AG08395 (cell line): Measurements from ENCODE around the gene ITPR2.

Experiments
- DNase-seq: peaks from one replicate; pipeline ENCODE4 v3.0.0; 2012; ENCODE audit warnings: mixed read lengths, low spot score

Gene ITPR2

DNA sequence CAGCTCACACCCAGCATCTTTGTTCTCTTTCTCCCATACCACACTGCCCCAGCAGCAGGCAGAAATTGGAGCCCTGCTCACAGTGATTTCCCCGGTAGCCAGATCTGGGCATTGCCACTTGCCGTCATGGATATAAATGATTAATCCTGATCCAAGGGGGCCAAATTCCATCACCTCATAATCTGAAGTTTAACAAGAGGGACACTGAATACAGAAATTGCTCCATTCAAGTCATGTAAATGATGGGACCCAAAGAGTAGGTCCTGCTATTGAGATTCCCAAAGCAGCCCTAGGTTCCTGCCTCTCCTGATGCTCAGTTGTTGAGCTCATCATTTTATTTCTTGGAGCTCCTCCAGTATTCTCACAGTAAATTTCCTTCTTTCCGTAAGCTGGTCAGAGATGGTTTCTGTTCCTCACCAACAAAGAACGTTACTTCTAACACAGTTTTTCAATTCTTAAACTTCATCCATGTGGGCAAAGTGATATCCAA is 11.7 kb downstream of the ITPR2 start:
- peak; percentile 4 for DNase-seq

DNA sequence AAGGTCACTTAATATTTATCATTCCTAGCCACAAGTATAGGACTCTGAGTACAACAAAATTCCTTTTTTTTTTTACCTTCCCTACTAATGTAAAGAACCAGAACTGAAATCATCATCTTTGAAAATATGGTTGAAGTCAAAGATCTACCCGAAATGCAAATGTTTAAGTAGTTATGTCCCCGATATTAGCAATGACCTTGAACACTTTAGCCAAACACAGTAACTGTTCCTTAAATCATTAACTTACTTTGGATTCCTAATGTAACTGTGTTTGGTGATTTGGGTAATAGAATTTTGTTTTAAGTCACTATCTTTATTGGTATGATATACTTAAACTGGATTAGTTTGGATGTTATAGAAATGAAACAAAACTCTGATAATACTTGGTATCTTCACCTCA is 14.4 kb downstream of the ITPR2 start:
- no peak for DNase-seq

DNA sequence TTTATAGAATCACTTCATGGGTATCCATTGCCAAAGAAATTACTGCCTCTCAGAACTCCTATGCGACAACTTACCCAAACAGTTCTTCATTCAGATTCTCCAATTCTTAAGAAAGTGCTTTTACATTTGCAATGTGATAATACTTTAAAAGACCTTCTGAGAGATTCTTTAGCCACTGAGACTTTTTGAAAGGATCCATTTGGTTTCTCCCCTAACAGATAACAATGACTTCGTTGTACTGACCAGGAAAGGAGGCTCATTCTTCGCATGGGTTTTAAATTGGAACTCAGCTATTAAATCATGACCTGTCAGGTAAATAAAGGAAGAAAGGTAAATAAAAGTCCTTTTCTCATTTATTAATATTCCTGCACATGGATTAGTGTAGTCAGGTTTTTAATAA is 14.8 kb downstream of the ITPR2 start:
- no peak for DNase-seq

DNA sequence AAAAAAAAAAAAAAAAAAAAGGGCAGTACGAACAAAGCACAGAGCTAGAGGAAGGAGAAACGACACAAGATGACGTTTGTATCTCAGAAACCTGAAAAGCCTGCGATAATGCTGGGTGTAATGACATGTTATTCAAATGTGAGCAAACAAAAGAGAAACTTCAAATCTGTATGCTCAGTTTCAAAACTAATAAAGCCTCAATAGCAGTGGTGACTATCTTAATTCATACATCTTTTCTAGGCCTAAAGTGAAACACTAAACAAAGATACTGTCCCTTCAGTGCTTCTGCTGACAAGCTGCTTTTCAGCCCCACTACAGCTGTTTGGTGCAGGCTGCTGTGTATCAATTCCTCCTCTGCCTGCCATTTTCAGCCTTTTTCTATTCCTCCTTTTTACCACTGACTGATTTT is 15.8 kb downstream of the ITPR2 start:
- no peak for DNase-seq

GRCh38 chr12:26813812-26814211 is 19.2 kb downstream of the ITPR2 start:
- no peak for DNase-seq

DNA sequence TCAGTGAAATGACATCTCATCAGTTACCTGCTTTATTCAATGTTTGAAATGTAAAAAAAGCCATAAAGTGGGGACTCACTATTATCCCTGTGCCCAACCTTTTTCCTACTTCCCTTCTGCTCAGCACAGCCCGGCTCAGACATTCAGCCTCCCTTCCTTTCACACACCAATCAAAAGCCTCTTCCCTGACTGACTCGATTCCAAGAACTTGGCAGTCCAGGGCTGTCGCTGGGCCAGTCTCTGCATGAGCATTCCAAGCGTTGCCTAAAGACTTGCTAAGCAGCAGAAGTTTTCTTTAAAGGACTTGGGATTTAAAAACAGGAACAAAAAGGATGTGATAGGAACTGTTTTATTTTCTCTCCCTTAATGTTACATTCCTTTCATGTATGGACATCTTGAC is 22.7 kb downstream of the ITPR2 start:
- DNase-seq, result peak; percentile 79

GRCh38 chr12:26809611-26810285 is 23.2 kb downstream of the ITPR2 start:
- no peak for DNase-seq

- no peak for DNase-seq
These were observed 24.1 kb downstream of the ITPR2 start for GRCh38 chr12:26808766-26809476.

DNA sequence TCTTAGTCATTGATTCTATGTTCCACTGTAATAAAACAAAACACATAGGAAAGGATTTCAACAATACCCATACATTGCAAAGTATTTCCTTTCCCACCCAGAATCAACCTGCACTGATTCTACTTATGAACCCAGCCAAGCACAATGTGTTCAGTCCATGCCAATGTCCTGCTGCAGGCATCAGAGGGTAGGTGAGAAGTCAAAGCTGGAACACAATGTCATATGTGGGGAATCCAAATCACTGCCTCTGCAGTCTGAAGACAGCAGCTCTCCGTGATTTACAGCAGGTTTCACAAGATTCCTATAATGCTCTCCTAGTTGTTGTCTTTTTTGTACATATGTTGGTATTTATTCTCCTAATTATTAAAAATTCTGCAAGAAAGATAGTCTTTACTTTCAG is 25.7 kb downstream of the ITPR2 start:
- DNase-seq, result no peak

- DNase-seq, result no peak
These were observed 26.4 kb downstream of the ITPR2 start for GRCh38 chr12:26806556-26806955.

GRCh38 chr12:26805401-26805971 is 27.5 kb downstream of the ITPR2 start:
- DNase-seq, result no peak

DNA sequence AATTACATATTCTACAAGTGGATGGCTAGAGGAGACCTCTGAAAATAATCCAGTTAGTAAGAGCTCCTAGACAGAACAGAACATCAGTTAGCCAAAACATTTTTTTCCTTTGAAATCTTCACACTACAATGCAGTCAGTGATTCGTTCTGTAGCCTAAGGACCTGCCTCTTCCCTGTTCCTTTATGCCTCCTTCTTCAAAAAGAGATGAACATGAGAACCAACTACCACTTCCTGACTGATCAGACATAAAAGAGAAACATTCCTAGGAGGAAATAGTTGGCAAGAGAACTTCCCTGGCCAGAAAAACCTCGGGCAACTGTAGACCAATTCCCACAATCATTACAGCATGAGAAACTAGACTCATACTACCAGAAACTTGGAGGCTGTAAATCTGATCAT is 29.4 kb downstream of the ITPR2 start:
- peak; percentile 64 for DNase-seq

- DNase-seq, result no peak
These were observed 31.5 kb downstream of the ITPR2 start for GRCh38 chr12:26801486-26801885.

GRCh38 chr12:26800858-26801257 is 32.1 kb downstream of the ITPR2 start:
- no peak for DNase-seq

DNA sequence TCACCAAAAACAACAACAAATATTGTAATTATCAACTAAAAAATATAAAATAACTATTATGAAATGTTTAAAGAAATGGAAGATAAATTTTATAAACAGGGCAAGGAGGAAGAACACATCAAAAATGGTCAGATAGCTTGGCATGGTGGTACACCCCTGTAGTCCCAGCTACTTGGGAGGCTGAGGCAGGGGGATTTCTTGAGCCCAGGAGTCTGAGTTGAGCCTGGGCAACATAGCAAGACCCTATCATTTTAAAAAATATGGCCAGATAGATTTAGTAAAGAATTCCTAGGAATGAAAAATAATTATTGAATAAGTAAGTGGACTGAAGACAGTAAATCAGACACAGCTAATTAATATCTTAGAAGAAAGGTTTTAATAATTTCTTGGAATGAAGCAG is 32.6 kb downstream of the ITPR2 start:
- no peak for DNase-seq

DNA sequence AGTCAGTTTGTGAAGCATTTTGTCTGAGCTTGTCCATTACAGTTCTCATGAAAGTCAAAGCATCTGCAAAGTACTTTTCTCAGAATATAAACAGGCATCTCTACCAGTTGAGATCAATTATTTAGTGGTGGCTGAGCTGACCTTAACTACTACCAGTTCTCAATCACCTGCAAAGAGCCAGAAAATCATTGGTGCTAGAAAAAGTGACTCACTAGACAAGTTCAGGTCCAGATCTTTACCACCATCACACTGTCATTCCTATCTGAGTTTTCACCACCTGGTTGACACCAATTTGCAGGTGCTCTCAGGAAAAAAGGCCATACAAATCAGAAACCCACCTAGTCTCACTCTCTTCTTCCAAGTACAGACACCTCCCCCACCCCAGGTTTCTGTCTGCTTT is 33.3 kb downstream of the ITPR2 start:
- DNase-seq, result no peak

GRCh38 chr12:26798640-26799039 is 34.4 kb downstream of the ITPR2 start:
- DNase-seq, result no peak

- DNase-seq, result peak; percentile 53
These were observed 35.0 kb downstream of the ITPR2 start for GRCh38 chr12:26798023-26798422.

DNA sequence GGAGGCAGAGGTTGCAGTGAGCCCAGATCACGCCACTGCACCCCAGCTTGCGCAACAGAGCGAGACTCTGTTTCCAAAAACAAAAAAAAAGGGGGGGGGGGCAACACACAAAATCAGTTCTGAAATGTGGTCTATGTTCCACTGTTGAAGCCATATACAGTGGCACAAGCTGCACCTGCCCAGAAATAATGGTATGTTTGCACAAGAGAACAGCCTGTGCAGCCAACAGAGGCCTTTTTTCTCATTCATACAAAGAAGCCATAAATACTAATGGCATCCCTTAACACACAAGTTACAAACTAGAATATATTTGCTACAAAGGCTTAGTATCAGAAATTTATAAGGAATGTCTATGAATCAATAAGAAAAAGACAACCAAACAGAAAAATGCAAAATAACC is 37.1 kb downstream of the ITPR2 start:
- DNase-seq, result no peak

- DNase-seq, result peak; percentile 28
These were observed 41.6 kb downstream of the ITPR2 start for GRCh38 chr12:26791301-26791791.

- DNase-seq, result no peak
These were observed 42.4 kb downstream of the ITPR2 start for GRCh38 chr12:26790645-26790994.

GRCh38 chr12:26789731-26790644 is 43.0 kb downstream of the ITPR2 start:
- DNase-seq, result peak; percentile 72
